HFFc6 (cell line): Measurements from ENCODE around the gene SCN9A. TPM values are rescaled to one million over a fixed set of nuclear protein-coding genes. Genes with fewer than 3 reads are reported as not detected.

Experiments
- DNase-seq: peaks from one replicate; pipeline ENCODE4 v3.0.0-alpha.2; 2018
- H3K27ac Mint-ChIP-seq: 2 replicates; pipeline ENCODE4 v1.8.0; 2020; ENCODE audit warnings: mild to moderate bottlenecking, mixed read lengths
- H3K27me3 Mint-ChIP-seq: 2 replicates; pipeline ENCODE4 v1.8.0; 2021; ENCODE audit warnings: mild to moderate bottlenecking, moderate library complexity, mixed read lengths; ENCODE audit not compliant: insufficient read depth
- H3K36me3 Mint-ChIP-seq: 2 replicates; pipeline ENCODE4 v1.8.0; 2021; ENCODE audit warnings: low read depth, mixed read lengths
- H3K4me1 Mint-ChIP-seq: 2 replicates; pipeline ENCODE4 v1.8.0; 2020; ENCODE audit warnings: low read depth, mixed read lengths
- H3K4me3 Mint-ChIP-seq: 2 replicates; pipeline ENCODE4 v1.8.0; 2020; ENCODE audit warnings: mild to moderate bottlenecking, moderate library complexity, mixed read lengths
- H3K9me3 Mint-ChIP-seq: 2 replicates; pipeline ENCODE4 v1.8.0; 2020; ENCODE audit warnings: mild to moderate bottlenecking, mixed read lengths
- total RNA-seq, 6 experiments: library from RNA; stranded (reverse); fragmentation: NEBNext Ultra II Directional; extraction: Animal tissue kit (Norgen Biotek cat#: 25700); gene quantifications; 2 replicates in 1 of 6; 3 replicates in 5 of 6; pipeline ENCODE4 v1.2.3, GENCODE V29; 2021
- TF ChIP-seq, protein P1 (sequence below): fragments of 200-600 bp; sonication (generic); IDR thresholded peaks from 2 replicates; pipeline ENCODE4 v1.5.0; 2021; ENCODE audit warnings: antibody characterized with exemption, mild to moderate bottlenecking

SCN9A gene
- total RNA-seq, 6 experiments from 2014 or later: 41.1 to 66.1 (median 55.8) TPM

GRCh38 chr2:166341426-166341825, 34.3 kb downstream of the SCN9A start:
- Mint-ChIP-seq H3K36me3 (peaks cover 4% of the 10 kb centered on the region; the same call in 1 of the 2 replicates), H3K27ac (peak overlapping the region; percentile 24; the same call in 1 of the 2 replicates), H3K27me3 (no peaks in the 10 kb centered on the region), H3K4me1 (peaks cover 81% of the 10 kb centered on the region), H3K4me3 (no peak overlapping the region), H3K9me3 (no peaks in the 10 kb centered on the region)
- DNase-seq: no peak
- TF ChIP-seq, protein P1, sequence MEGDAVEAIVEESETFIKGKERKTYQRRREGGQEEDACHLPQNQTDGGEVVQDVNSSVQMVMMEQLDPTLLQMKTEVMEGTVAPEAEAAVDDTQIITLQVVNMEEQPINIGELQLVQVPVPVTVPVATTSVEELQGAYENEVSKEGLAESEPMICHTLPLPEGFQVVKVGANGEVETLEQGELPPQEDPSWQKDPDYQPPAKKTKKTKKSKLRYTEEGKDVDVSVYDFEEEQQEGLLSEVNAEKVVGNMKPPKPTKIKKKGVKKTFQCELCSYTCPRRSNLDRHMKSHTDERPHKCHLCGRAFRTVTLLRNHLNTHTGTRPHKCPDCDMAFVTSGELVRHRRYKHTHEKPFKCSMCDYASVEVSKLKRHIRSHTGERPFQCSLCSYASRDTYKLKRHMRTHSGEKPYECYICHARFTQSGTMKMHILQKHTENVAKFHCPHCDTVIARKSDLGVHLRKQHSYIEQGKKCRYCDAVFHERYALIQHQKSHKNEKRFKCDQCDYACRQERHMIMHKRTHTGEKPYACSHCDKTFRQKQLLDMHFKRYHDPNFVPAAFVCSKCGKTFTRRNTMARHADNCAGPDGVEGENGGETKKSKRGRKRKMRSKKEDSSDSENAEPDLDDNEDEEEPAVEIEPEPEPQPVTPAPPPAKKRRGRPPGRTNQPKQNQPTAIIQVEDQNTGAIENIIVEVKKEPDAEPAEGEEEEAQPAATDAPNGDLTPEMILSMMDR: no peak

GRCh38 chr2:166338831-166339339, 36.9 kb downstream of the SCN9A start:
- no peak overlapping the region for H3K4me3 Mint-ChIP-seq
- no peaks in the 10 kb centered on the region for H3K9me3 Mint-ChIP-seq
- H3K27me3 Mint-ChIP-seq: no peaks in the 10 kb centered on the region
- H3K36me3 Mint-ChIP-seq: peaks cover 4% of the 10 kb centered on the region; the same call in 1 of the 2 replicates
- TF ChIP-seq, protein P1: no peak
- no peak for DNase-seq
- H3K27ac Mint-ChIP-seq: no peak overlapping the region
- peaks cover 76% of the 10 kb centered on the region for H3K4me1 Mint-ChIP-seq

GRCh38 chr2:166337932-166338331, 37.8 kb downstream of the SCN9A start:
- Mint-ChIP-seq H3K36me3 (peaks cover 9% of the 10 kb centered on the region; the same call in 1 of the 2 replicates), H3K27ac (no peak overlapping the region), H3K9me3 (no peaks in the 10 kb centered on the region), H3K27me3 (no peaks in the 10 kb centered on the region), H3K4me3 (no peak overlapping the region), H3K4me1 (peaks cover 77% of the 10 kb centered on the region)
- no peak for DNase-seq
- TF ChIP-seq, protein P1: no peak

- DNase-seq: no peak
Measured at GRCh38 chr2:166335284-166335683, 40.5 kb downstream of the SCN9A start.

GRCh38 chr2:166334805-166335204, 40.9 kb downstream of the SCN9A start:
- no peak for DNase-seq
- Mint-ChIP-seq H3K27me3 (no peaks in the 10 kb centered on the region), H3K9me3 (no peaks in the 10 kb centered on the region), H3K36me3 (peaks cover 5% of the 10 kb centered on the region; the same call in 1 of the 2 replicates), H3K27ac (peak overlapping the region; percentile 65; the same call in 1 of the 2 replicates), H3K4me1 (peaks cover 74% of the 10 kb centered on the region), H3K4me3 (no peak overlapping the region)
- TF ChIP-seq, protein P1: no peak

More at GRCh38 chr2:166335284-166335683, 40.5 kb downstream of the SCN9A start:
- Mint-ChIP-seq H3K4me3 (no peak overlapping the region), H3K27ac (peak overlapping the region; percentile 65), H3K36me3 (peaks cover 5% of the 10 kb centered on the region; the same call in 1 of the 2 replicates), H3K4me1 (peaks cover 71% of the 10 kb centered on the region), H3K9me3 (no peaks in the 10 kb centered on the region), H3K27me3 (no peaks in the 10 kb centered on the region)
- TF ChIP-seq, protein P1: no peak
